ENCODE results near the gene RPTOR.

- TF ChIP-seq CTCF (IDR thresholded peaks at IDR 0.05; ENCODE audit: borderline replicate concordance, extremely low read depth, low read length, poor library complexity, severe bottlenecking) (no peak), EZH2 (IDR thresholded peaks at IDR 0.05; ENCODE audit: borderline replicate concordance, low read depth, low read length, severe bottlenecking) (no peak)
Measured at GRCh38 chr17:80706463-80706867, 161.8 kb downstream of the RPTOR start.
